HG03520 (cell line): Measurements from ENCODE around the gene GRAP2.
"Not testable (repeated sequence)": the region's sequence is repeated elsewhere in the genome, so short reads cannot be mapped to it uniquely, and the experiment has no call there.

Experiments
- ATAC-seq: cut with Tn5 transposase; IDR thresholded peaks from one replicate; pipeline ENCODE4 v1.9.1; 2021; ENCODE audit warnings: mild to moderate bottlenecking, moderate library complexity; ENCODE audit not compliant: unreplicated experiment

Gene GRAP2

GRCh38 chr22:39942439-39943230 is 41.8 kb downstream of the GRAP2 start:
- ATAC-seq: no peak

GRCh38 chr22:39943337-39943736 is 42.5 kb downstream of the GRAP2 start:
- ATAC-seq: no peak

GRCh38 chr22:39943953-39944872 is 43.3 kb downstream of the GRAP2 start:
- no peak for ATAC-seq

DNA sequence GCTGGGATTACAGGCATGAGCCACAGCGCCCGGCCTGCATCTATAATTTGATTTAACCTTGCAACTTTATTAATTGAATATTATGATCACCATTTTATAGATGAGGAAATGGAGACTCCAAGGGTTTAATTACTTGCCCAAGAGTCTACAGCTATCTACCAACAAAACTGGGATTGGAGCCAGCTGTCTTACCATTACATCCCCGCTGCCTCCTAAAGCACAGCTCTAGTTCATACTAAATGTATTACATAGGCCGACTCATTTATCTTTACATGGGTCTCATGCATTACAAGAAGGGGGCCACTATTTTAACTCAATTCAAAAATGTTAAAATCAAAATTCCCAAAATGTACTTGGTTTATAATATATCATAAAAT is 45.2 kb downstream of the GRAP2 start:
- no peak for ATAC-seq

DNA sequence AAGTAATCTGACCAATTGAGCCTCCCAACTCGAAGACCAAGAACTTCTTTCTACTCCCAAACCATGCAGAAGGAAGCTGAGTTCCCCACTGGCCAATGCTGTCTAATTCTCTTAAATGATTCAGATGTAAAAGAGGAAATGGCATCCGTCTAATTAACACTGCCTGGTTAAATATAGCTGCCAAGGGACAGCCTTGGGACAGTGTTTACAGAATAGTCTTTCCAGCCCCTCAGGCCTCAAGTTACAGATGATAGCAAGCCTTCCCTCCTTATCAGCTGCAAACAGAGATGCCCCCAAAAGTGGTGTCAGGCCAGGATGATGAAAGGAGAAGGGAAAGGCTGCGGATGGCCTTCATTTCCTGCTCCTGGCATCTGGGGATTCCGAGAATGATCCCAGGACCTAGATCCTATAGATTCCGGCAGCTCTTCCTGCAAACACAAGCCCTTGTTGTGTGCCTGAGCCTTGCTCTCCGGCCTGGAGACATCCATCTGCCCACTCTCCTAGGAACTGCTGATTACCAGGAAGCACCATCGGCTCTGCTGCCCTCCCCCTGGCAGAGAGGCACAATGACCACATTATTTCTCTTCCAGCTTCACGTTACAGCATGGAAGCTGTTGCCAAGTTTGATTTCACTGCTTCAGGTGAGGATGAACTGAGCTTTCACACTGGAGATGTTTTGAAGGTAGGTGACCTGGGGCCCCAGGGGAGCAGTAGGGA is 45.8 kb downstream of the GRAP2 start:
- ATAC-seq: no peak

DNA sequence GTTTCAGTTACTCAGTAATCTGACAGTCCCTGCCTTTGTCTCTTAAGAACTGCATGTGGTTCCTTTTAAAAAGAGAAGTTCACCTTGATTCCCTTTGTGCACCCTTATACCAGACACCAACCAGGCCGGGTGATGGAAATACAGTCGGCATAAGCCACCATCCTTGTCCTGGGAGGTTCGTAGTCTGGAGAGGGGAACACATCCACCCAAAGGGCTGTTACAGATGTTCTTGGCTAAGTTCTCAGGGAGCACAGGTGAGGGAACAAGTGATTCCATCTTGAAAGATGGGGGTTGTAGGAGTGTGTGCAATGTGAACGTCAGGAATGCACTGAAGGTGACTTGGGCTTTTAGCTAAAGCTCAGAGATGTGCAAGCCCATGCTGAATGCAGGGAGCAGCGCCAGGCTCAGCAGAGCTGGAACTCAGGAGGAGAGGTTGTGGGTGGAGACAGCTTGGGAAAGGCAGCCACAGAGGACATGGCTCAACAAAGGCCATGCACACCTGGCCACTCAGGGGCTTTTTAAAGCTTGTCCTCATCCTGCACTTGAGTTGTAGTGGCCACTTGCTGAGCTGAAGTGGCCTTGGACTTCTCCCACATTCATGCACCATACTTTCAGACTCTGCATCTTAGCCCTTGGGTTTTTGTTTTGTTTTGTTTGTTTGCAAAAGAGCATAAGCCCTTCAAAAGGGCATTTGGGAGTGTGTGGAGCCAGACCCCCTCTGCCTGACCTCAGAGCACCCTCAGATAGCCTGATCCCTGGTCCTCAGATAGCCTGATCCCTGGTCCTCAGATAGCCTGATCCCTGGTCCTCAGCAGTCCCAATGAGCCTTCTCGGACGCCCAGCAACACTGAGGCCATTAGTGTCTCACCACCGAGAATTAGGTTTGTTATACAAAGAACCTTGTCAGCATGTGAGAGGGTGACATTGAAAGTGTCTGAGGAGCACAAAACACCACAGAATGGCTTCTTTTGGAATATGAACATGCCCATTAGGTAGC is 46.6 kb downstream of the GRAP2 start:
- no peak for ATAC-seq

- no peak for ATAC-seq
Observed at GRCh38 chr22:39949964-39950737, 49.3 kb downstream of the GRAP2 start.

DNA sequence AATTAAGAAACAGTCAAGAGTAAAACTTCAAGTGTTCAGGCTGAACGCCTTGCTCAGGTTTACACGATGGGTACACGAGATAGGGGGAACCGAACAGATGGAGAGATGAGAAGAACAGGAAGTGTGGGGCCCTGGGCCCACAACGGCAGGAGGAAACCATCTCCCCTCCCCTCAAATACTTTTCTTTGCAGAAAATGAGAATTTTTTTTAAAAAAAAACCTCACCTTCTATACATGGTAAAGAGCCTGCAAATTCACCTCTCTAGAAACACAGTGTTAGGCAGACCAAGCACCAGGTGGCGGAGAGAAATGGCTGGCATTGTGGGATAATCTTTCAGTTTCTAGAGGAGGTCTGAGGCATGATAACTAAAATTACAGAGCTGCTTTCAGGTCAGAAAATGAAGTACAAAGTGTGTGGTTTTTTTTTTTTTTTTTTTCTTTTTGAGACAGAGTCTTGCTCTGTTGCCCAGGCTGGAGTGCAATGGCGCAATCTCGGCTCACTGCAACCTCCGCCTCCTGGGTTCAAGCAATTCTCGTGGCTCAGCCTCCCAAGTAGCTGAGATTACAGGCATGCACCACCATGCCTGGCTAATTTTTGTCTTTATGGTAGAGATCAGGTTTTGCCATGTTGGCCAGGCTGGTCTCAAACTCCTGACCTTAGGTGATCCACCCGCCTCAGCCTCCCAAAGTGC is 50.9 kb downstream of the GRAP2 start:
- ATAC-seq: not testable (repeated sequence)

- no peak for ATAC-seq
Observed at GRCh38 chr22:39952347-39952746, 51.5 kb downstream of the GRAP2 start.

DNA sequence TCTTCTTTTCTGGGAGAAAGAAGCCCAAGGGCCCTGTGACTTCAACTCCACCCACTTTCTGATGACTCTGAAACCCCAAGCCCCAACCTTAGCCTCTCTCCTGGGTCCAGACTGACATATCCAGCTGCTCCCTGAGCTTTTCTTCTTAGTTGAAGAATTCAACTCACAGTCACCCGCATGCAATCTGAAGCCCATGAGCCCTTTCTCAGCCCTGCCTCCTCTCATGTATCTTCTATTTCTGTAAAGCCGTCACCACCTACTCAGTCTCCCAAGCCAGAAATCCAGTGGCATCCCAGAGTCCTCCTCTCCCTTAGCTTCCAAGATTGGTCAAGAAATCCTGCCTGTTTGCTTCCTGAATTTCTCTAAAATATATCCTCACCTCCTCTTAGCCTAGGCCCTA is 52.2 kb downstream of the GRAP2 start:
- no peak for ATAC-seq

GRCh38 chr22:39954584-39955055 is 53.7 kb downstream of the GRAP2 start:
- ATAC-seq: no peak

DNA sequence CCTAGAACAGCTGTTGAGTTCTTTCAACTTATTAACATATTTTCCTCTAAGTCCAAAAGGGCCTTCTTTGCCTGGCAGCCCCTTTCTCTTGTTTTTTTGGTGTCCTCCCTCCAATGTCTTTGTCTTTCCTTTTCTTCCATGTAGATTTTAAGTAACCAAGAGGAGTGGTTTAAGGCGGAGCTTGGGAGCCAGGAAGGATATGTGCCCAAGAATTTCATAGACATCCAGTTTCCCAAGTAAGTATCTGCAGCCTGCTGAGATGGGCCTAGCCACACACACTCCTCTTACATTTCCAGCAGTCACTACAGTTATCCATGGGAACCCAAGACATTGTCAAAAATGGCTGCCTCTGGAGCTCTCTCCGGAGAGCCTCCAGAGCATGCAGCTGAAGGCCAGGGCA is 54.8 kb downstream of the GRAP2 start:
- no peak for ATAC-seq

- no peak for ATAC-seq
Observed at GRCh38 chr22:39956932-39957664, 56.2 kb downstream of the GRAP2 start.

DNA sequence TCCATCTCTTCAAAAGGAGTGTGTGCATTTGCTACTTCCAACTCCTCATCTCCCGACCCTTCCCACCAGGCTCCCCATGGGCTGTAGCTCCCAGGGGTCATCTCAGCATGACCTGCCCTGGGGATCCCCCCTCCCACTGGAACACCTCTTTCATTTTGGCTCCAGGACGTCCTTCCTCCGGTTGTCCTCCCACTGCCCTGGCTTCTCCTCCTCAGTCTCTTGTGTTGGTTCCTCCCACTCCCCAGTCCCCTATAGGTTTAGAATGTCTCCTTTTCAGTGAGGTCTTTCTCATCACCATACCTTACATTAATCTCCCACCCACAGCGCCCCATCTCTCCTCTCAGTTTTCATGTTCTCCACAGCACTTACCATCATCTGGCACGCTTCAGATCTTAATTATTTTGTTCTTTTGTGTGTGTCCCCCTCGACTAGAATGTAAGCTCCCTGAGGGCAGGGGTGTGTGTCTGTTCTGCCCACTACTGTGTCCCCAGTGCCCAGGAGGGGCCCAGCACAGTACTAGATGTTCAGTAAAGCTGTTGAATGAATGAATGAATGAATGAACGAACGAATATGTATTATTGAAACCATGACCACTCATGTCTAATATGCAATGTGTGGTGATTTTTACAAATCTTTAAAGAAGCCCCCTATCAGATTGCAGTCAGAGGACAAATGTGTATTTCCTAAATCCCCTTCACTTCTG is 57.3 kb downstream of the GRAP2 start:
- no peak for ATAC-seq

DNA sequence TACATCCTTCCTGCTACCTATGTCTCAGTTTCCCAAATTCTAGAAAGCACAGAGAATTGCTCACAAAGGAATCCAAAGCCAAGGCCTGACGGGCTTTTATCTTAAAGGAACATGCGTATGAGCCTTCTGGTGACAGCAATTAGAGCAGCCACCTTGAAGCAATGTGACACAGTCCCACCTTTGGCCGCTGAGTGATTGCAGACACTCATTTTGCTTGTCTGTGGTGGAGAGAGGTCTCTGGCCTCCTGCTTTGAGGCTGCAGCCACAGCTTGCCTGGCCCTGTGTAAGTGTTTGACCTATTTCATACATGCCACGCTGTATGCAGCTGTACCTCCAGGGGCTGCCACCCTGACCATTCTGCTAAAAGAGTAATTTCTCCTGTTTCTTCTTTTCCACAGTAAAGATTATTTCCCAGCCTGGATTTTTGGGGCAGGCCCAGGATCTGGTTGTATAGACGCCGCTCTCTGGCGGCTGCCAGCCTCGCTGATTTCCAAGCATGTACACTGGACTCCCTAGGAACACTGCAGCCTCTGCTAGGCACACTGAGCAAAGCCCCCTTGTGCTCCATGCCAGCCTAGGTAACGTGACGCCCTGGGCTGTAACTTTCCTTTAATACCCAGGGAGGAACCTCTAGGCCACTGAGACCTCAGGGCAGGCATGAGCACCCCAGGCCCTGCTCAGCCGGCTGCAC is 58.2 kb downstream of the GRAP2 start:
- no peak for ATAC-seq

DNA sequence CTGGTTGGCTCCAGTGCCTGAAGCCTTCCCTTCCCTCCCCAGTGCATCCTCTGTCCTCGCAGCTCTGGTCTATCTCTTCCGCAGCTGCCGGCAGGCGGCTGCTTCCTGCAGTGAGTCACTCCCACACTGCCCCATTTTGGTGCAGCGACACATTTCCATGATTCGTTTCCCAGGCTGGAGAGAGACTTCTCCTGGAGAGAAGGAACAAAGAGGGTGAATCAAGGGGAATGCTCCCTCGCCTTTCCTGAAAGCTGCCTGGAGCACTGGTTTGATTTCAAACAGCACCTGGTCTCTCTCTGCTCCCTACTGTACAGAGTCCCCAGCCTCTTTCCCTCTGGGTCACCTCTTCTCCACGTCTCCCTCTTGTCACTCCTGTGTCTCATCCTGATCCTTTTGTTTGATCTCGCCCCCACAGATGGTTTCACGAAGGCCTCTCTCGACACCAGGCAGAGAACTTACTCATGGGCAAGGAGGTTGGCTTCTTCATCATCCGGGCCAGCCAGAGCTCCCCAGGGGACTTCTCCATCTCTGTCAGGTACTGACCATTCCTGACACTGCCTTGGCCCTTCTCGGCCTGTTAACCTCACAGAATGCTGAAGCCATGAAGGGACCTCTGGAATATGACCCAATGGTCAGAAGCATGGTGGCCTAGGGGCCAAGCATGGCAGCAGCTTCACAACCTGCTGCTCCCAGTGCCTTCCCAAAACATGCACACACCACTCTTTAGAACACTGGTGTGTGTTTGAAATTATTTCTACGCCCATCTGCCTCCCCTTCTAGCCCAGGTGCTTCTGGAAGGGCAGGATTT is 59.0 kb downstream of the GRAP2 start, which contains the start of gene TMA7B:
TSS of gene TMA7B (plus strand) at position 758 of the 808 bp plus-strand sequence. CDS start 3,978 bp downstream, outside the sequence.
- no peak for ATAC-seq
